GM12873 (cell line): ENCODE measurements around the gene TMEM14C.

Experiments
- TF ChIP-seq, protein P1 (sequence below): IDR thresholded peaks from 2 replicates; pipeline ENCODE4 v1.5.1; 2012; ENCODE audit warnings: low read depth, mild to moderate bottlenecking, moderate library complexity, low read length, control low read depth; ENCODE audit not compliant: insufficient read depth; ENCODE audit errors: missing control alignments

TMEM14C gene

DNA sequence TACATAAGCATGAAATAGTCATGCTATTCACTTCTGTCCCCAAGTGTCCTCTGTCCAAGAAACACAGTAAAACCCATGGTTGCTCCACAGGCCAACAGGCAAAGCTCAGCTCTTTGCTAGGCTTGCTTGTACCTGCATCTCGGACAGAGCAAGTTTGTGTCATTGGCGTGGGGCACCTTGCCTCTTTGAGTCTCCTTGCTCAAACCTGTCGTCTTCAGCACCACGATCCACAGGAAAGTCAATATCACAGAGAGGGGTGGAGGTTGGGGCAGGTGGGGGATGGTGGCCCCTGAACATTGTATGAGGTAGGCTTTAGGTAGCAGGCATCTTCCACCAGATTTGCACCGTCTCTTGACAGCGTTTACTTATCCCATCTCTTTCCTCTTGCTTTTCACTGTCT is 20.6 kb downstream of the TMEM14C start:
- TF ChIP-seq, protein P1, sequence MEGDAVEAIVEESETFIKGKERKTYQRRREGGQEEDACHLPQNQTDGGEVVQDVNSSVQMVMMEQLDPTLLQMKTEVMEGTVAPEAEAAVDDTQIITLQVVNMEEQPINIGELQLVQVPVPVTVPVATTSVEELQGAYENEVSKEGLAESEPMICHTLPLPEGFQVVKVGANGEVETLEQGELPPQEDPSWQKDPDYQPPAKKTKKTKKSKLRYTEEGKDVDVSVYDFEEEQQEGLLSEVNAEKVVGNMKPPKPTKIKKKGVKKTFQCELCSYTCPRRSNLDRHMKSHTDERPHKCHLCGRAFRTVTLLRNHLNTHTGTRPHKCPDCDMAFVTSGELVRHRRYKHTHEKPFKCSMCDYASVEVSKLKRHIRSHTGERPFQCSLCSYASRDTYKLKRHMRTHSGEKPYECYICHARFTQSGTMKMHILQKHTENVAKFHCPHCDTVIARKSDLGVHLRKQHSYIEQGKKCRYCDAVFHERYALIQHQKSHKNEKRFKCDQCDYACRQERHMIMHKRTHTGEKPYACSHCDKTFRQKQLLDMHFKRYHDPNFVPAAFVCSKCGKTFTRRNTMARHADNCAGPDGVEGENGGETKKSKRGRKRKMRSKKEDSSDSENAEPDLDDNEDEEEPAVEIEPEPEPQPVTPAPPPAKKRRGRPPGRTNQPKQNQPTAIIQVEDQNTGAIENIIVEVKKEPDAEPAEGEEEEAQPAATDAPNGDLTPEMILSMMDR: no peak

DNA sequence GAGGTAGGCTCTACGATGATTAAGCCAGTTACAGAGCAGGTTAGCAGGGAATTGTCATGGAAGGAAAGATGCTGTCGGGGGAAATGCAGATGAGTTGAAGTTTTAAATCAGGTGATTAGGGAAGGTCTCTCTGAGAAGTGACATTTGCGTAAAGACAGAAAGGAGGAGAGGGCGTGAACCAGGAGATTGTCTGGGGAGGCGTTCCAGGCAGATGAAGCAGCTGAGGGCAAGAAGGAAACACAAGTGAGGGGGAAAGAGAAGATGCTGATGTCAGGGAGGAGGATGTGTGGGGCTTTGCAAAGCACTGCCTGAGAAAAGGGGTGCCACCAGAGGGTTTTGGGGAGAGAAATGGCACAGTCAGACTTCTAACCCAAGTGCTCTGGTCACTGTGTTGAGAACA is 22.2 kb downstream of the TMEM14C start:
- TF ChIP-seq, protein P1: no peak

DNA sequence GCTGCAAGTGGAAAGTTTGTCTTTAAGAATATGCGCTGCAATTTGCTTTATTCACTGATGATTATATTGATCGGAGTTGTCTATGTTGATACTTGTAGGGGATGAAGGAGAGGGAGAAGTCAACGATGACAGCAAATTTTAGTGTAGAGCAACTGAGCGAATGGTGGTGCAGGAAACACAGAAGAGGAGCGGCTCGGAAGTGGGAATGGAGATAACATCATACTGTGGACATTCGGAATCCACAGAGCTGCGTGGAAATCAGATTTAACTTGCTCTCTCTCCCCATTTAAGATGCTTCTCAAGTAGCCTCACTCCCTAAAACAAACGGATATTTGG is 24.0 kb downstream of the TMEM14C start:
- TF ChIP-seq, protein P1: no peak

DNA sequence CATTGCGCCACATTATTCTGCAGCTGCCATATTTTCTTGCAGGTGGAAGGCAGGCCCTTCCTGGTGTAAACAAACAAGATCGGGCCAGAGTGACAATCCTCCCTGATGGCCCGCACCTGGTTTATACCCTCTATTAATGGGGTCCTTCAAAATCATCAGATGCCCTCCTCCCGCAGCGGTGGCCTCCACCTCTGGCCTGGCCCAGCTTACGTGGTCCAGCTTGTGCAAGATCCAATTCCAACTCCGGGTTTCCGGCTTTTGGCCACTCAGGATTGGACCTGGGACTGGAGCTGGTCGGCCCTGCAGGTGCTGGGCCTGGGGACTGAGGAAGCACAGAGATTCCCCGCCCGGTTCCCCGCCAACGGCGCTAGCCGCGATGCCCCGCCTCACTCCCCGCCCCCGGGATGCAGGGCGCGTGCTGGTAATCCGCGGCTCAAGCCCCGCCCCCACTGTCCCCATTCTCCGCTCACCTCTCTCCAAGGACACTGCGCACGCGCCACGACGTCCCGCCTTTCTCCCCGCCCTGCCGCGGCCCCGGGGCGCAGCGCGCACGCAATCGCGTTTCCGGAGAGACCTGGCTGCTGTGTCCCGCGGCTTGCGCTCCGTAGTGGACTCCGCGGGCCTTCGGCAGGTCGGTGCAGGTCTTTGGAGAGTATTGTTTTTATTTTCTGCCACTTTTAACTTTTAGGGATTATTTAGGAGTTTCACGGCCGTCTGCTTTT is 24.5 kb downstream of the TMEM14C start, which contains the start of gene TMEM14B:
Gene TMEM14B (plus strand): TSS at position 555 of the 722 bp plus-strand sequence. CDS start 1,441 bp downstream, outside the sequence.
- TF ChIP-seq, protein P1: no peak

DNA sequence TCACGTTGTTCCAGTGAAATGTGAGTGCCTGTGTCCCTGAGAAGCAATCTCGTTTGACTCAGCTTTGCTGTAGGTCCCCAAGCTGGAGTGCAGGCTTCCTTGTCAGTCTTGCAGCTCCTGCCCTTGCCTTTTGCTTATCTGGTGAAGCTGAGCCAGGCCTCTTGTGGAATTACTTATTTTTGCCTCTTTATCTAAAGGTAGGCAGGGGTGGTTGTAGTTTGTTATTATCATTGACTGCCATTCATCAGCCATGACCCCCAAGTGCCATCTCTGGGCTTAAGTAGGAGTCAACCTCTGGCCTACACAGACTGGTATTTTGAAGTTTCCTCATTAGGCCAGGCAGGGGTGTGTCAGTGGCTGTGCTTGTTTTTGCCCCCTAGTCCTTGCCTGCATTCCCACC is 26.9 kb downstream of the TMEM14C start:
- TF ChIP-seq, protein P1: no peak

DNA sequence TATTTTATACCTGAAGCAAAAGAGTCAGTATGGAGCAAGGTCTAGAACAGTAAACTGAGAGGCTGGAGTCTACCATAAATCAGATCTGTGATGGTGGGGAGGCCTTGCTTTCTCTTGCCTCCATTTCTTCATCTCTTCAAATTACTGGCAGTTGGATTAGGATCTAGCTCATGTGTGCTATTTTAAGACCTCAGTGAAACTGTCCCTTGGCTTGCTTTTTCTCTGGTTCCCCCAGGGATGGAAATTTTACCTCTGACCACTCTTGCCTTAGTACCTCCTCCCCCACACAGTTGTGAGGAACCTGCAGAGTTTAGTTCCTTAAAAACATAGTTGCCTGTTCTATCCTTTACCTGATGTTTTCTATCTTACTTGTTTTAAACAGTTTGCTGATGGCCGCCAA is 33.2 kb downstream of the TMEM14C start:
- TF ChIP-seq, protein P1: no peak

DNA sequence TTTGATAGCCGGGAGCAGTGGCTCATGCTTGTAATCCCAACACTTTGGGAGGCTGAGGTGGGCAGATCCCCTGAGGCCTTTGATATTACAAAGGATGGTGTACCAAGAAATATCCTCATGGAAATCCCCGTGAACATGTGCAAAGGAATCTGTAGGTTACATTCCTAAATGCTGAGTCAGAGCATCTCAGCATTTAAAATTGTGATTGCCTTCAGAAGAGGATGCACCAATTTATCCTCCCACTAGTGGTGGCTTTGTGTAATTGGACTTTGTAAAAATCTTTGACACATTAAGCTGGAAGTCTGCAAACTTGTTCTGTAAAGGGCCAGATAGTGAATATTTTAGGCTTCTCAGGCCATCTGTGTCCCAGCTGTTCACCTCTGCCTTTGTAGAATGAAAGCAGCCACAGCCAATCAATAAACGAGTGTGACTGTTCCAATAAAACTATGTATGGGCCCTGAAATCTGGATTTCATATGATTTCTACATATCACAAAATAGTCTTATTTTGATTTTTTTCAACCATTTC is 36.5 kb downstream of the TMEM14C start:
- TF ChIP-seq, protein P1: peak; percentile 67
